ENCODE results near the gene MED12. TPM values are rescaled to one million over a fixed set of nuclear protein-coding genes. Genes with fewer than 3 reads are reported as not detected.

MED12 gene
- total RNA-seq, 4 donors from 2014 or later: 29.0 to 74.4 (median 36.0) TPM

DNA sequence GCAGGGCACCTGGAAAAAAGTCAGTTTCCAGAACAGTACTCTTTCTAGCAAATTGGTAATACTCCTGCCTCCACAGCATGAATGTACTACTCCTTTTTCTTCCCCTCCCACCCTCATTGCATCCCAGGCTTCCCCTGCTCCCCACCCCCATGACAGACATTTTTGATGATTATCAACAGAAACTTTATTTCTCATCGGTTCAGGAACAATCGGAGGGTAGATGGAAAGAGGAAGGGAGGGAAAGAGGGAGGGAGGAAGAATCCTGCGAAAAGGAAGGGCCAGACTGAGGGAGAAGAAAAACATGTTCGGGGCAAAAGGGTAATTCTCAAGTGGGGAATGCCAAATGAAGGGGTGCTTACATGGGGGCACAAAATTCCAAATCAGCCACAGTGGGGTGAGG, 11.2 kb upstream of the MED12 start:
- ATAC-seq (ENCODE audit: low FRiP score) (no peak), DNase-seq (ENCODE audit: low spot score) (no peak)
- TF ChIP-seq, protein P1, sequence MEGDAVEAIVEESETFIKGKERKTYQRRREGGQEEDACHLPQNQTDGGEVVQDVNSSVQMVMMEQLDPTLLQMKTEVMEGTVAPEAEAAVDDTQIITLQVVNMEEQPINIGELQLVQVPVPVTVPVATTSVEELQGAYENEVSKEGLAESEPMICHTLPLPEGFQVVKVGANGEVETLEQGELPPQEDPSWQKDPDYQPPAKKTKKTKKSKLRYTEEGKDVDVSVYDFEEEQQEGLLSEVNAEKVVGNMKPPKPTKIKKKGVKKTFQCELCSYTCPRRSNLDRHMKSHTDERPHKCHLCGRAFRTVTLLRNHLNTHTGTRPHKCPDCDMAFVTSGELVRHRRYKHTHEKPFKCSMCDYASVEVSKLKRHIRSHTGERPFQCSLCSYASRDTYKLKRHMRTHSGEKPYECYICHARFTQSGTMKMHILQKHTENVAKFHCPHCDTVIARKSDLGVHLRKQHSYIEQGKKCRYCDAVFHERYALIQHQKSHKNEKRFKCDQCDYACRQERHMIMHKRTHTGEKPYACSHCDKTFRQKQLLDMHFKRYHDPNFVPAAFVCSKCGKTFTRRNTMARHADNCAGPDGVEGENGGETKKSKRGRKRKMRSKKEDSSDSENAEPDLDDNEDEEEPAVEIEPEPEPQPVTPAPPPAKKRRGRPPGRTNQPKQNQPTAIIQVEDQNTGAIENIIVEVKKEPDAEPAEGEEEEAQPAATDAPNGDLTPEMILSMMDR (IDR thresholded peaks at IDR 0.05): no peak

DNA sequence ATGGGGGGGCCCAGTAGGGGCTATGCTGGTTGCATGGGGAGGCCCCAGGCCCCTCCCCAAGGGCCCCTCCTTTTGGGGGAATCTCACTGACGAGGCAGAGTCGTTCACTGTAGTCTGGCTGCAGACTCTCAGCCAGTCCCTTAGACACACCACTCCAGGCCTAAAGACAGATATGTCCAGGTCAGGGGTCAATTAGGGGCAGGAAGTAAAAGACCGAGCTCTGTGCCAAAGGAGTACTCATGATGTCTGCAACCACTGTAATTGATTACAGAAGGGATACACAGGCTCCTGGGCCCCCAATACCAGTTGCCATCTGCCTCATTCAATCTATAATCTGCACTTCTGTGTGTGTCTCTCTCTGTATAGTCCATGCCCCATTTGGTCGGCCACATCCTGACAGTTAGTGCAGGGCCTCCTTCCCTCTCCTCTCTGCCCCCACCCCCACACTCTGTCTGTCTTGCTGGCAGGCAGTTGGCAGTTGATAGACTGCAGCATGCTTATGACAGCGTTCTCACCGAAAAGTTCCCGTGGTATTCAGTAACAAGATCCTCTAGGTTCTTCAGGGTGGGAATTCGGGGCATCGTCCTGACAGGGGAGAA, 10.5 kb upstream of the MED12 start:
- no peak for DNase-seq (ENCODE audit: low spot score)
- TF ChIP-seq, protein P1 (IDR thresholded peaks at IDR 0.05): no peak
- no peak for ATAC-seq (ENCODE audit: low FRiP score)

DNA sequence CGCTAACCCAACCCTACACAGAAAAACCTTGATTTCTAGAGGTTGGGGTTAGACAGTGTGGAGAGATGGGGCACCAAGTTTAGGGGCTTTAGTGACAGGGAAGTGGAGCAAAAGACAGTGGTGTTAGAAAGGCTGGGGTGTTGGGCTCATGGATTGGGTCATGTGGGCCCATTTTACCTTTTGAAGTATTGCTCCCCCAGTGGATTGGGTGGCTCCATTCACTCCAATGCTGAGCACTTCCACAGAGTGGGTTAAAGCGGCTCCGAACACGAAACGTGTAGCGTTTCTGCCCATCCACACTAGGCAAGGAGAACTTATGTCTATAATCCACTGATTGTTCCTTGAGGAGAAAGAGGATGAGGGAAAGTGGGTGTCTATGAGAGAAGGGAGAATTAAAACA, 9.3 kb upstream of the MED12 start:
- ATAC-seq (ENCODE audit: low FRiP score): no peak
- TF ChIP-seq, protein P1 (IDR thresholded peaks at IDR 0.05): no peak

DNA sequence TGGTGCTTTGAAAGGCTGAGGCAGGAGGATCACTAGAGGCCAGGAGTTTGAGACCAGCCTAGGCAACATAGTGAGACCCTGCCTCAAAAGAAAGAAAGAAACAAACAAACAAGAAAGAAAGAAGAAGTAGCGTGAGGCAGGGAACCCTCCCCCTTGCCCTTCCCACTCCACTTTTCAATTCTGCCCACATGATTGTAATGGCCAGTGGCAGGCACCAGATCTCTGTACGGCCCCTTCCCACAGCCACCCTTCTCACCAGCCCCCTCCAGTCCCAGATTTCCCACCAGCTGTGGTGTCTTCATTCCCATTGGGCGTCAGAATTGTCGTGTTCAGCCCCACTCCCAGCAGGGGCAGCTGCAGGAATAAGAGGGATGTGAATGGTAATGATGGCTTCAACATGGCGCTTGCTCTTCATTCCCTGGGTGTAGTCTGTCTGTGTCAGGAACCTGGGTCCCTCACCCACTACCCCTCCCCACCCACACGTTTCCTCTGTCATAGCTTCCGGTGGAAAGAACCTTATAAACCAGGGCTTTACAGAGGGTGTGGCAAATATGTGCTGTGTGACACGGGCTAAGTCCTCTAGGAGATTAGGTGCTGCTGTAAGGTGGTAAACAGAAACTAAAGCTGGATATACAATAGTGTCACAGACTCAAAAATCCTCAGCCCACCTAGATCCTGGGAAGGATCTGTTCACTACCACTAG, 7.1 kb upstream of the MED12 start, which contains the start of gene IL2RG:
IL2RG (minus strand) TSS at position 437 of the 703 bp plus-strand sequence; CDS start at position 399, 38 bp downstream.
- ATAC-seq (ENCODE audit: low FRiP score) (no peak), DNase-seq (ENCODE audit: low spot score) (no peak)
- TF ChIP-seq, protein P1 (IDR thresholded peaks at IDR 0.05): no peak

More for the DNA sequence above, 9.3 kb upstream of the MED12 start:
- no peak for DNase-seq (ENCODE audit: low spot score)

DNA sequence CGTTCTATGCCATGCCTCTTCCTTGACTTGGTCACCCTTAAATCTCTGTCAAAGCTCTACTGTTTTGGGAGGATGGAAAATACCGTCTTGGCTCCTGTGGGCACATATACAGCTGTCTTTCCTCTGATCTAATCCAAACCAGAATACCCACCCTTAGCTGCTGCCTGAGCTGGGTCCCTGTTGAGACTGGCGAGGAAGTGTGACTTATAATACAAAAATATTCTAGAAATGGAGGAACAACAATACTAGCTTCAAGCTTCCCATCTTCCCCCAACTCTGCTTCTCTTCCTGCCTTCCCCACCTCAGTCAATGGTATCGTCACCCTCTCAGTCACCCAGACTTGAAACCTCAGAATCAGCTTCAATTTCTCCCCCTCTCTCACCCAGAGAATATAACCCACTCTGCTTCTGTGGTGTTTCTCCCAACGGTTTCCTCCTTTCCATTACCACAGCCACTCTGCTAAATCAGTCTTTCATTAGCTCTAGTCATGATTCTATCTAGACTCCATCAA, 6.4 kb upstream of the MED12 start:
- ATAC-seq (ENCODE audit: low FRiP score) (no peak), DNase-seq (ENCODE audit: low spot score) (no peak)
- TF ChIP-seq, protein P1 (IDR thresholded peaks at IDR 0.05): no peak

DNA sequence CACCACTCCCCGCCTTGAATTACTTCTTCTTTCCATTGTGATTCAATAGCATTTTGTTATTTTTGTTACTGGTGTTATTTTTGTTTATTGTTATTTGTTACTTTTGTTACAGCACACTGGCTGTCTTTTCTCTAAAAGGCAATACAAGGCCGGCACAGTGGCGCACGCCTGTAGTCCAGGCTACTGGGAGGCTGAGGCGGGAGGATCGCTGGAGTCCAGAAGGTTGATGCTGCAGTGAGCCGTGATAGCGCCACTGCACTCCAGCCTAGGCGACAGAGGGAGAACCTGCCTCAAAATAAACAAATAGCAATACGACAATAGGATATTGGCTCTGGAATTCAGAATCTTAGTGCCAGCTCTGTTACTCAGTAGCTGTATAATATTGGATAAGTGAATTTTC, 1.0 kb upstream of the MED12 start:
- DNase-seq (ENCODE audit: low spot score): no peak
- TF ChIP-seq, protein P1 (IDR thresholded peaks at IDR 0.05): no peak
- no peak for ATAC-seq (ENCODE audit: low FRiP score)
